Measurements from ENCODE around the gene LRRC38. TPM values are rescaled to one million over a fixed set of nuclear protein-coding genes. Genes with fewer than 3 reads are reported as not detected.

Gene LRRC38
- total and polyA plus RNA-seq, 2 donors (not counting 1 experiment from before 2014, with no cell fraction given) = not detected

- Mint-ChIP-seq H3K27me3 (peaks cover 29% of the 10 kb centered on the region), H3K4me3 (no peak overlapping the region), H3K4me1 (peaks cover 4% of the 10 kb centered on the region), H3K9me3 (ENCODE audit: insufficient read depth) (no peaks in the 10 kb centered on the region), H3K27ac (no peak overlapping the region)
- 100% methylated on average over 2 of the region's 5 CpGs for WGBS (ENCODE audit: insufficient coverage)
- Histone ChIP-seq H3K4me2 (replicated peaks; ENCODE audit: low read depth, low read length, poor library complexity, severe bottlenecking) (no peak overlapping the region), H3K9ac (ENCODE audit: low read length) (no peak overlapping the region), H3K4me1 (ENCODE audit: control insufficient read depth in 2 of 2, insufficient read depth in 2 of 2, low read length in 2 of 2) (no peaks in the 10 kb centered on the region), H3K27ac (ENCODE audit: low read length in 2 of 2) (no peak overlapping the region), H3K9me3 (ENCODE audit: control extremely low read depth in 1 of 3, control insufficient read depth in 2 of 3, insufficient read depth in 1 of 3, low read length in 2 of 3) (no peaks in the 10 kb centered on the region), H2AFZ (ENCODE audit: insufficient read depth, low read depth, low read length, poor library complexity, severe bottlenecking) (no peak overlapping the region), H3K4me3 (ENCODE audit: control extremely low read depth in 1 of 5, extremely low read depth in 1 of 5, insufficient read depth in 1 of 5, low read depth in 2 of 5, low read length in 4 of 5) (no peak overlapping the region), H4K20me1 (ENCODE audit: control insufficient read depth, insufficient read depth, low read length, poor library complexity, severe bottlenecking) (no peaks in the 10 kb centered on the region), H3K27me3 (replicated peaks in 1 of 4; ENCODE audit: control extremely low read depth in 1 of 4, control insufficient read depth in 3 of 4, insufficient read depth in 4 of 4, low read length in 3 of 4) (no peaks in the 10 kb centered on the region), H3K36me3 (replicated peaks in 1 of 2; ENCODE audit: control extremely low read depth in 1 of 2, control insufficient read depth in 1 of 2, extremely low read depth in 1 of 2, insufficient read depth in 2 of 2, low read length in 1 of 2) (no peaks in the 10 kb centered on the region), H3K79me2 (ENCODE audit: control insufficient read depth, insufficient read depth, low read length) (no peaks in the 10 kb centered on the region)
- DNase-seq = no peak
- intact Hi-C loops (cut with micrococcal nuclease) = no loop called here
- no peak for ATAC-seq (ENCODE audit: low read depth)
- POLR2A ChIA-PET = no interaction called here
- CTCF ChIA-PET = no interaction called here
- TF ChIP-seq EZH2 (IDR thresholded peaks at IDR 0.05; ENCODE audit: borderline replicate concordance, insufficient read depth, low read depth, low read length, poor library complexity, severe bottlenecking) = no peak
- TF ChIP-seq, protein P1, sequence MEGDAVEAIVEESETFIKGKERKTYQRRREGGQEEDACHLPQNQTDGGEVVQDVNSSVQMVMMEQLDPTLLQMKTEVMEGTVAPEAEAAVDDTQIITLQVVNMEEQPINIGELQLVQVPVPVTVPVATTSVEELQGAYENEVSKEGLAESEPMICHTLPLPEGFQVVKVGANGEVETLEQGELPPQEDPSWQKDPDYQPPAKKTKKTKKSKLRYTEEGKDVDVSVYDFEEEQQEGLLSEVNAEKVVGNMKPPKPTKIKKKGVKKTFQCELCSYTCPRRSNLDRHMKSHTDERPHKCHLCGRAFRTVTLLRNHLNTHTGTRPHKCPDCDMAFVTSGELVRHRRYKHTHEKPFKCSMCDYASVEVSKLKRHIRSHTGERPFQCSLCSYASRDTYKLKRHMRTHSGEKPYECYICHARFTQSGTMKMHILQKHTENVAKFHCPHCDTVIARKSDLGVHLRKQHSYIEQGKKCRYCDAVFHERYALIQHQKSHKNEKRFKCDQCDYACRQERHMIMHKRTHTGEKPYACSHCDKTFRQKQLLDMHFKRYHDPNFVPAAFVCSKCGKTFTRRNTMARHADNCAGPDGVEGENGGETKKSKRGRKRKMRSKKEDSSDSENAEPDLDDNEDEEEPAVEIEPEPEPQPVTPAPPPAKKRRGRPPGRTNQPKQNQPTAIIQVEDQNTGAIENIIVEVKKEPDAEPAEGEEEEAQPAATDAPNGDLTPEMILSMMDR (IDR thresholded peaks at IDR 0.05) = no peak
Measured at GRCh38 chr1:13499422-13499821, 14.4 kb downstream of the LRRC38 start.

- Histone ChIP-seq H3K79me2 (ENCODE audit: control insufficient read depth, insufficient read depth, low read length) (no peaks in the 10 kb centered on the region), H3K27ac (ENCODE audit: low read length in 2 of 2) (no peak overlapping the region), H3K36me3 (replicated peaks in 1 of 2; ENCODE audit: control extremely low read depth in 1 of 2, control insufficient read depth in 1 of 2, extremely low read depth in 1 of 2, insufficient read depth in 2 of 2, low read length in 1 of 2) (no peaks in the 10 kb centered on the region), H3K9me3 (ENCODE audit: control extremely low read depth in 1 of 3, control insufficient read depth in 2 of 3, insufficient read depth in 1 of 3, low read length in 2 of 3) (no peaks in the 10 kb centered on the region), H3K9ac (ENCODE audit: low read length) (no peak overlapping the region), H2AFZ (ENCODE audit: insufficient read depth, low read depth, low read length, poor library complexity, severe bottlenecking) (no peak overlapping the region), H3K4me2 (replicated peaks; ENCODE audit: low read depth, low read length, poor library complexity, severe bottlenecking) (no peak overlapping the region), H3K27me3 (replicated peaks in 1 of 4; ENCODE audit: control extremely low read depth in 1 of 4, control insufficient read depth in 3 of 4, insufficient read depth in 4 of 4, low read length in 3 of 4) (no peaks in the 10 kb centered on the region), H3K4me3 (ENCODE audit: control extremely low read depth in 1 of 5, extremely low read depth in 1 of 5, insufficient read depth in 1 of 5, low read depth in 2 of 5, low read length in 4 of 5) (no peak overlapping the region), H3K4me1 (ENCODE audit: control insufficient read depth in 2 of 2, insufficient read depth in 2 of 2, low read length in 2 of 2) (no peaks in the 10 kb centered on the region), H4K20me1 (ENCODE audit: control insufficient read depth, insufficient read depth, low read length, poor library complexity, severe bottlenecking) (no peaks in the 10 kb centered on the region)
- POLR2A ChIA-PET = interaction anchor here (0.6 to 0.7 kb wide), 2 partner anchors 210 to 265 kb away, joined by 3 to 6 read pairs; no protein-coding TSS in a partner anchor
- DNase-seq (no peak), ATAC-seq (ENCODE audit: low read depth) (no peak)
- H3K27ac Mint-ChIP-seq = no peak overlapping the region
- H3K27me3 Mint-ChIP-seq = peaks cover 25% of the 10 kb centered on the region
- no peak overlapping the region for H3K4me3 Mint-ChIP-seq
- WGBS (ENCODE audit: insufficient coverage) = 0% methylated on average over 5 of the region's 7 CpGs
- TF ChIP-seq, protein P1 (IDR thresholded peaks at IDR 0.05) = no peak
- no peak for TF ChIP-seq EZH2 (IDR thresholded peaks at IDR 0.05; ENCODE audit: borderline replicate concordance, insufficient read depth, low read depth, low read length, poor library complexity, severe bottlenecking)
- peaks cover 6% of the 10 kb centered on the region for H3K4me1 Mint-ChIP-seq
- no peaks in the 10 kb centered on the region for H3K9me3 Mint-ChIP-seq (ENCODE audit: insufficient read depth)
- CTCF ChIA-PET = no interaction called here
- intact Hi-C loops (cut with micrococcal nuclease) = no loop called here
Measured at GRCh38 chr1:13498553-13498952, 15.2 kb downstream of the LRRC38 start.

Measured in B cell (primary cell).